Coronary artery (tissue), 2 donors: ENCODE measurements around the gene NFATC2.

Experiments
- DNase-seq: peaks from one replicate; pipeline ENCODE4 v3.0.0-alpha.2; 2017; ENCODE audit warnings: low spot score
- H3K27ac ChIP-seq, 2 donors: fragments of 200-600 bp; sonication (generic); one replicate each; pipeline ENCODE4 v1.5.1; 2016 to 2019
- H3K4me3 ChIP-seq: fragments of 200-600 bp; sonication (generic); 2 replicates; pipeline ENCODE4 v1.5.1; 2016; ENCODE audit warnings: mild to moderate bottlenecking, moderate library complexity
- CTCF ChIP-seq: fragments of 200-600 bp; sonication (generic); IDR thresholded peaks from one replicate; pipeline ENCODE4 v1.5.1; 2019; ENCODE audit warnings: antibody characterized with exemption

Gene NFATC2

GRCh38 chr20:51361258-51361657, 181.3 kb downstream of the NFATC2 start:
- TF ChIP-seq CTCF, result no peak
- no peak for DNase-seq
- no peak overlapping the region for H3K4me3 ChIP-seq
- peak overlapping the region in 1 of 2 donors; percentile 27 for H3K27ac ChIP-seq

GRCh38 chr20:51360451-51361201, 181.9 kb downstream of the NFATC2 start:
- DNase-seq, result no peak
- no peak for TF ChIP-seq CTCF

GRCh38 chr20:51359947-51360346, 182.6 kb downstream of the NFATC2 start:
- DNase-seq, result no peak
- H3K4me3 ChIP-seq, result no peak overlapping the region
- H3K27ac ChIP-seq, result peak overlapping the region in 1 of 2 donors; percentile 27
- TF ChIP-seq CTCF, result no peak

More at GRCh38 chr20:51360451-51361201, 181.9 kb downstream of the NFATC2 start:
- Histone ChIP-seq H3K4me3 (no peak overlapping the region), H3K27ac (peak overlapping the region in 1 of 2 donors; percentile 27)

GRCh38 chr20:51359401-51359800, 183.1 kb downstream of the NFATC2 start:
- no peak for TF ChIP-seq CTCF
- no peak for DNase-seq
- Histone ChIP-seq H3K27ac (no peak overlapping the region), H3K4me3 (no peak overlapping the region)

- TF ChIP-seq CTCF, result no peak
- Histone ChIP-seq H3K27ac (no peak overlapping the region), H3K4me3 (no peak overlapping the region)
- no peak for DNase-seq
Measured at GRCh38 chr20:51358032-51358724, 184.3 kb downstream of the NFATC2 start.

GRCh38 chr20:51357543-51357942, 185.0 kb downstream of the NFATC2 start:
- H3K4me3 ChIP-seq, result no peak overlapping the region
- TF ChIP-seq CTCF, result no peak
- no peak for DNase-seq
- H3K27ac ChIP-seq, result no peak overlapping the region

- TF ChIP-seq CTCF, result no peak
- DNase-seq, result no peak
- Histone ChIP-seq H3K4me3 (no peak overlapping the region), H3K27ac (no peak overlapping the region)
Measured at GRCh38 chr20:51356871-51357270, 185.6 kb downstream of the NFATC2 start.
